KG1 (cell line): ENCODE results near the gene TNFRSF14.
"Not testable (repeated sequence)": the region's sequence is repeated elsewhere in the genome, so short reads cannot be mapped to it uniquely, and the experiment has no call there.

Experiments used
- DNase-seq: peaks from one replicate; lab custom pipeline; 2025; lab: John Stamatoyannopoulos, UW

TNFRSF14 gene

GRCh38 chr1:2567083-2567679 is 11.0 kb downstream of the TNFRSF14 start:
- no peak for DNase-seq

- not testable (repeated sequence) for DNase-seq
These were observed 12.1 kb downstream of the TNFRSF14 start for GRCh38 chr1:2568187-2568816.

GRCh38 chr1:2569060-2569459 is 12.9 kb downstream of the TNFRSF14 start:
- DNase-seq, result no peak

- not testable (repeated sequence) for DNase-seq
These were observed 13.5 kb downstream of the TNFRSF14 start for GRCh38 chr1:2569703-2570102.

- DNase-seq, result no peak
These were observed 14.2 kb downstream of the TNFRSF14 start for GRCh38 chr1:2570332-2570731.

- no peak for DNase-seq
These were observed 15.2 kb downstream of the TNFRSF14 start for GRCh38 chr1:2571348-2571747.

- no peak for DNase-seq
These were observed 17.2 kb downstream of the TNFRSF14 start for GRCh38 chr1:2573250-2573920.

- DNase-seq, result no peak
These were observed 18.2 kb downstream of the TNFRSF14 start for GRCh38 chr1:2574350-2574749.

GRCh38 chr1:2575801-2576663 is 19.9 kb downstream of the TNFRSF14 start:
- no peak for DNase-seq

GRCh38 chr1:2577565-2578075 is 21.4 kb downstream of the TNFRSF14 start:
- not testable (repeated sequence) for DNase-seq

- DNase-seq, result no peak
These were observed 22.6 kb downstream of the TNFRSF14 start for GRCh38 chr1:2578758-2579118.

GRCh38 chr1:2580691-2581090 is 24.5 kb downstream of the TNFRSF14 start:
- DNase-seq, result no peak

- DNase-seq, result no peak
These were observed 26.2 kb downstream of the TNFRSF14 start for GRCh38 chr1:2582391-2582790.

GRCh38 chr1:2583331-2583791 is 27.2 kb downstream of the TNFRSF14 start:
- no peak for DNase-seq

GRCh38 chr1:2583871-2584351 is 27.7 kb downstream of the TNFRSF14 start:
- DNase-seq, result no peak

- no peak for DNase-seq
These were observed 28.6 kb downstream of the TNFRSF14 start for GRCh38 chr1:2584686-2585317.

GRCh38 chr1:2585318-2586092 is 29.3 kb downstream of the TNFRSF14 start:
- peak; percentile 73 for DNase-seq

- DNase-seq, result peak; percentile 92
These were observed 30.2 kb downstream of the TNFRSF14 start, which contains the start of gene PRXL2B for GRCh38 chr1:2586154-2587070. PRXL2B (plus strand) TSS chr1:2586777; CDS start chr1:2586886, 109 bp downstream.

GRCh38 chr1:2587071-2587859 is 31.1 kb downstream of the TNFRSF14 start:
- no peak for DNase-seq
